Large intestine (tissue), 3 donors: ENCODE data around the gene ARMC6. TPM values are rescaled to one million over a fixed set of nuclear protein-coding genes. Genes with fewer than 3 reads are reported as not detected.
"Not testable (repeated sequence)": the region's sequence is repeated elsewhere in the genome, so short reads cannot be mapped to it uniquely, and the experiment has no call there.

Experiments used
- DNase-seq, 2 donors: peaks; one replicate each; pipeline versions ENCODE4 v3.0.0 to v3.0.0-alpha.2; 2013
- H3K27ac ChIP-seq: one replicate; pipeline ENCODE4 v1.5.1; 2013; ENCODE audit warnings: low read length
- H3K27me3 ChIP-seq: 2 replicates; pipeline ENCODE4 v1.6.1; 2013; ENCODE audit warnings: low read length; ENCODE audit not compliant: control insufficient read depth, insufficient read depth
- H3K36me3 ChIP-seq: 2 replicates; pipeline ENCODE4 v1.6.1; 2013; ENCODE audit warnings: low read length; ENCODE audit not compliant: control insufficient read depth, insufficient read depth
- H3K4me1 ChIP-seq: one replicate; pipeline ENCODE4 v1.6.1; 2013; ENCODE audit warnings: low read length; ENCODE audit not compliant: control insufficient read depth, insufficient read depth
- H3K4me3 ChIP-seq: one replicate; pipeline ENCODE4 v1.5.1; 2013; ENCODE audit warnings: low read length
- H3K9me3 ChIP-seq: one replicate; pipeline ENCODE4 v1.6.1; 2013; ENCODE audit warnings: mild to moderate bottlenecking, low read depth, low read length, moderate library complexity; ENCODE audit not compliant: control insufficient read depth
- WGBS: methylation state at CpG from one replicate; pipeline ENCODE4 v1.1.5; 2013; ENCODE audit warnings: low lambda C conversion rate; ENCODE audit not compliant: insufficient coverage; 5-methylcytosine and 5-hydroxymethylcytosine counted together
- polyA plus RNA-seq: library from polyadenylated mRNA; unstranded; fragments of 120-200 nt; gene quantifications from one replicate; pipeline ENCODE4 v1.2.1, GENCODE V29; 2013

Gene ARMC6
- polyA plus RNA-seq, 1 donor, result 21.0 TPM

DNA sequence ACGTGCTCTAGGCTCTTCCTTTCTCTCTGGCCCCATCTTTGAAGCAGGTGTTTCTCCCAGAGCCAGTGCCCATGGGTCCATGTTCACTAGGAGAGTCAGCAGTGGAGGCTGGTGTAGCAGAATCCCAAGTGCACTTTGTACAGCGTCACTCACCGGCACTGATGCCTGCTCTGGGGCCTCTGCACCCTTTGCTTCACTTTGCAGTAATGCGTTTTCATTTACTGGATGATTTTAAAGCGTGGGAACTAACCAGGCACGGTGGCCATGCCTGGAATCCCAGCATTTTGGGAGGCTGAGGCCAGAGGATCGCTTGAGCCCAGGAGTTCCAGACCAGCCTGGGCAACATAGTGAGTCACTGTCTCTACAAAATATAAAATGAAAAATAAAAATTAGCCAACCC, 61.1 kb downstream of the ARMC6 start:
- DNase-seq, result peak; percentile 57 to 78
- H3K4me3 ChIP-seq, result no peak overlapping the region
- H3K9me3 ChIP-seq, result no peaks in the 10 kb centered on the region
- peak overlapping the region; percentile 83 for H3K27ac ChIP-seq
- no CpG with 5 or more reads among the region's 7 CpGs for WGBS
- peaks cover 3% of the 10 kb centered on the region for H3K36me3 ChIP-seq
- H3K27me3 ChIP-seq, result no peaks in the 10 kb centered on the region
- peaks cover 43% of the 10 kb centered on the region for H3K4me1 ChIP-seq

DNA sequence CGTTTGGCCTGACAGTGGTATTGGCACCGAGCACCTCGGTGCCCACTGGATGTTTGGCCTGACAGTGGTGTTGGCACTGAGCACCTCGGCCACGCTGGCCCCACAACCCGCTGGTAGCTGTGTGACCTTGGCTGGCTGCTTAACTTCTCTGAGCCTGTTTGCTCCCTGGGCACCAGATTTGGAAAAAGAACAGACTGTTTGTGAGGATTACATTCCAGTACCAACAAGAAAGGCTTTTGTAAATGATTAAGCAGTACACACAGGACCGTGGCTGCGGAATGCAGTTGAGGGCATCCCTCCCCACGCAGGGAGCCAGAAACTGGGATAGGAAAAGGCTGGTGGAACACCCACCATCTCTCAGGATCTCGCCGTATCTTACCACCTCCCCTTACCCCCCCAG, 62.3 kb downstream of the ARMC6 start:
- H3K36me3 ChIP-seq, result peaks cover 3% of the 10 kb centered on the region
- no peak overlapping the region for H3K4me3 ChIP-seq
- peak overlapping the region; percentile 4 for H3K27ac ChIP-seq
- no peak for DNase-seq
- H3K9me3 ChIP-seq, result no peaks in the 10 kb centered on the region
- H3K4me1 ChIP-seq, result peaks cover 44% of the 10 kb centered on the region
- H3K27me3 ChIP-seq, result no peaks in the 10 kb centered on the region
- WGBS, result 0% methylated on average over 1 of the region's 11 CpGs

- peak; percentile 98 to 99 for DNase-seq
- no peaks in the 10 kb centered on the region for H3K27me3 ChIP-seq
- WGBS, result no CpG with 5 or more reads among the region's 24 CpGs
- no peak overlapping the region for H3K4me3 ChIP-seq
- H3K4me1 ChIP-seq, result peaks cover 52% of the 10 kb centered on the region
- peaks cover 5% of the 10 kb centered on the region for H3K36me3 ChIP-seq
- peak overlapping the region; percentile 84 for H3K27ac ChIP-seq
- H3K9me3 ChIP-seq, result no peaks in the 10 kb centered on the region
Observed at GRCh38 chr19:19096641-19097627, 63.5 kb downstream of the ARMC6 start.

DNA sequence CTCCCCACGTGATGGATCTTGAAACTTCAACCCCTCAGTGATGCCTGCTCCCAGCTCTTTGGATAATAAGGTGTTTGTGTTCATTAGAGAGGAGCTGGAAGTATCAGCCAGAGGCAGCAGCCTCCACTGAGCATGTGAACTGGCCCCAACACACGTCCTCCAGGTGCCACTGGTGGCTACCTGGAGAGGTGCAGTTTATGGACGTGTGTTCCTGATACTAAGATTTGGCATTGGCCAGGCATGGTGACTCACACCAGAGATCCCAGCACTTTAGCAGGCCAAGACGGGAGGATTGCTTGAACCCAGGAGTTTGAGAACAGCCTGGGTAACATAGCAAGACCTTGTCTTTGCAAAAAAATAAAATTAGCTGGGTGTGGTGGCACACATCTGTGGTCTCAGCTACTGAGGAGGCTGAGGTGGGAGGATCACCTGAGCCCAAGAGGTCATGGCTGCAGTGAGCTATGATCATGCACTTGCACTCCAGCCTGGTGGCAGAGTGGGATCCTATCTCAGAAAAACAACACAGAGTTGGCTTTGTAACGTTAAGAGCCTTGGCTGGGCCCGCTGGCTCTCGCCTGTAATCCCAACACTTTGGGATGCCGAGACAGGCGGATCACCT, 64.8 kb downstream of the ARMC6 start:
- H3K4me1 ChIP-seq, result peaks cover 60% of the 10 kb centered on the region
- WGBS, result no CpG with 5 or more reads among the region's 9 CpGs
- DNase-seq, result no peak

GRCh38 chr19:19098703-19099632, 65.6 kb downstream of the ARMC6 start:
- Histone ChIP-seq H3K4me1 (peaks cover 64% of the 10 kb centered on the region), H3K9me3 (no peaks in the 10 kb centered on the region), H3K27ac (peak overlapping the region; percentile 32), H3K27me3 (no peaks in the 10 kb centered on the region), H3K4me3 (no peak overlapping the region), H3K36me3 (peaks cover 5% of the 10 kb centered on the region)
- peak in 1 of 2 donors; percentile 52 for DNase-seq
- no CpG with 5 or more reads among the region's 18 CpGs for WGBS

More for the DNA sequence above, 64.8 kb downstream of the ARMC6 start:
- H3K4me3 ChIP-seq, result no peak overlapping the region
- H3K9me3 ChIP-seq, result no peaks in the 10 kb centered on the region
- H3K27ac ChIP-seq, result no peak overlapping the region
- no peaks in the 10 kb centered on the region for H3K27me3 ChIP-seq
- peaks cover 5% of the 10 kb centered on the region for H3K36me3 ChIP-seq

DNA sequence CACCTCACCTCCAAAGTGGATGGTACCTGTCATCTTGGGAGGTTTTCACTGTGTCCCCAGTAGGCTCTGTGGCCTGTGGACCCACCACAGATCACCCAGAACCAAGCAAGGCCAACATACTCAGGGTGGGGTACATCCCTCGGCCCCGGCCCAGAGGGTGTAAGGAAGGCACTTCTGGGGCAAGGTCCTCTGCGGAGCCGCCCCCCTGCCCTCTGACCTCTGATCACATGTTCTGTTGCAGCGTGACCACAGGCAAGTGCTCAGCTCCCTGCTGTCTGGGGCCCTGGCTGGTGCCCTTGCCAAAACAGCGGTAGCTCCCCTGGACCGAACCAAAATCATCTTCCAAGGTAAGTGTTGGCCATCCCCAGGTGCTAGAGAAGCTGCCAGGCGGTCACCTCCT, 68.1 kb downstream of the ARMC6 start:
- peak; percentile 47 to 77 for DNase-seq
- H3K9me3 ChIP-seq, result no peaks in the 10 kb centered on the region
- H3K27ac ChIP-seq, result peak overlapping the region; percentile 70
- no peaks in the 10 kb centered on the region for H3K27me3 ChIP-seq
- no CpG with 5 or more reads among the region's 8 CpGs for WGBS
- peaks cover 62% of the 10 kb centered on the region for H3K4me1 ChIP-seq
- peaks cover 5% of the 10 kb centered on the region for H3K36me3 ChIP-seq
- H3K4me3 ChIP-seq, result no peak overlapping the region

DNA sequence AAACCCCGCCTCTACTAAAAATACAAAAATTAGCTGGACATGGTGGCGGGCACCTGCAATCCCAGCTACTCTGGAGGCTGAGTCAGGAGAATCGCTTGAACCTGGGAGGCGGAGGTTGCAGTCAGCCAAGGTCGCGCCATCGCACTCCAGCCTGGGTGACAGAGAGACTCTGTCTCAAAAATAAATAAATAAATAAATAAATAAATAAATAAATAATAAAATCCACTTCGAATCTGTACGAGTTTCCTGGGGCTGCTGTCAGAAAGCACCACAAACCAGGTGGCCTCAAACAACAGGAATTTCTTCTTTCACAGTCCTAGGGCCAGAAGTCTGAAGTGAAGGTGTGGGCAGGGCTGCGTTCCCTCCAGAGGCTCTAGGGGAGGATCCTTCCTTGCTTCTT, 69.2 kb downstream of the ARMC6 start:
- H3K27me3 ChIP-seq, DNase-seq, H3K36me3 ChIP-seq, H3K27ac ChIP-seq, H3K9me3 ChIP-seq, H3K4me3 ChIP-seq: not testable (repeated sequence)
- H3K4me1 ChIP-seq, result peaks cover 55% of the 10 kb centered on the region
- WGBS, result no CpG with 5 or more reads among the region's 10 CpGs

DNA sequence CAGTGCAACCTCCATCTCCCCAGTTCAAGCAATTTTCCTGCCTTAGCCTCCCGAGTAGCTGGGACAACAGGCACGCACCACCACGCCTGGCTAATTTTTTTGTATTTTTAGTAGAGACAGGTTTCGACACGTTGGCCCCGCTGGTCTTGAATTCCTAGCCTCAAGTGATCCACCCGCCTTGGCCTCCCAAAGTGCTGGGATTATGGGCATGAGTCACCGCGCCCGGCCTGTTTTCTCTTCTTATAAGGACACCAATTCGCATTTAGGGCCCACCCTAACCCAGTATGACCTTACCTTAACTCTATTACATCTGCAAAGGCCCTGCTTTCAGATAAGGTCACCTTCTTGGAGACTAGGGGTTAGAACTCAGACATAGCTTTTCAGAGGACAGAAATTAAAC, 69.8 kb downstream of the ARMC6 start:
- Histone ChIP-seq H3K27ac (no peak overlapping the region), H3K36me3 (peaks cover 12% of the 10 kb centered on the region), H3K4me3 (no peak overlapping the region), H3K4me1 (peaks cover 51% of the 10 kb centered on the region), H3K27me3 (no peaks in the 10 kb centered on the region), H3K9me3 (no peaks in the 10 kb centered on the region)
- DNase-seq, result no peak
- WGBS, result 100% methylated on average over 4 of the region's 11 CpGs

DNA sequence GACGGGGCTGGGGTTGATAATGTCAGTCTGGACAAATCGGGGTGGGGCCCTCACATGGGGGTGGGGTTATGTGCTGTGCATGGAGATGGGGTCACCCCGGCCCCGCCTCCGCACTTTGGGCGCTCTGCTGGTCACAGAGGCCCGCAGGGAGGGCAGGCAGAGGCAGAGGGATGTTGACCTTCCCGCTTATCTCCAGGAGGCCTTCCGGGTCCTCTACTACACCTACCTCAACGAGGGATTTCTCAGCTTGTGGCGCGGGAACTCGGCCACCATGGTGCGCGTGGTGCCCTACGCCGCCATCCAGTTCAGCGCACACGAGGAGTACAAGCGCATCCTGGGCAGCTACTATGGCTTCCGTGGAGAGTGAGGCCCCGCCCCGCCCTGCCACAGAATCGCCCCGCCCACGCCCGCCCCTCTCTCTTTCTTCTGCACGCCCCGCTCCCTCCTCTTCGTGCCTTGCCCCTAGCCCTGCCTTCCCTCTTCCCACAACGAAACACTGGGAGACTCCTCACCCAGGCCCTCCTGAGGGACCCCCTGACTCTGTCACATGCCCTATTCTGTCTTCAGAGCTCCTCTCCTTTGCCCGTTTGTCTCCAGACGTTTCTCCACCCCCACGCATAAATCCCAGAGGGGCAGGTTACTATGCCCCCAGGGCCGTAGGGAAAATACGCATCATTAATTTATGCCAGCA, 72.1 kb downstream of the ARMC6 start:
- Histone ChIP-seq H3K4me3 (peak overlapping the region; percentile 44), H3K27me3 (no peaks in the 10 kb centered on the region), H3K4me1 (peaks cover 45% of the 10 kb centered on the region), H3K9me3 (no peaks in the 10 kb centered on the region), H3K27ac (peak overlapping the region; percentile 57), H3K36me3 (peaks cover 11% of the 10 kb centered on the region)
- peak; percentile 61 to 87 for DNase-seq
- no CpG with 5 or more reads among the region's 36 CpGs for WGBS
